Measurements from ENCODE around the gene CDK5. TPM values are rescaled to one million over a fixed set of nuclear protein-coding genes. Genes with fewer than 3 reads are reported as not detected.
A peak's percentile ranks its signal among the peaks of the same experiment; 100 is the strongest.

CDK5 gene
- 12.8 TPM for polyA plus RNA-seq
- long read RNA-seq, donor 1, partial matches to known transcripts, result 0 of 4 reads
- long read RNA-seq, donor 1, other reads (novel, unspliced or antisense), result 0 of 4 reads
- long read RNA-seq, donor 2, transcript CDK5-204 (12 exons, 1,758 nt), result major isoform, 6 of 11 reads
- long read RNA-seq, donor 2, partial matches to known transcripts, result 5 of 11 reads
- long read RNA-seq, donor 2, other reads (novel, unspliced or antisense), result 0 of 11 reads
- long read RNA-seq, donor 3, transcript CDK5-204 (12 exons, 1,758 nt), result major isoform, 12 of 49 reads
- long read RNA-seq, donor 3, partial matches to known transcripts, result 37 of 49 reads
- long read RNA-seq, donor 3, other reads (novel, unspliced or antisense), result 0 of 49 reads
- long read RNA-seq, donor 4, partial matches to known transcripts, result 0 of 2 reads
- long read RNA-seq, donor 4, other reads (novel, unspliced or antisense), result 0 of 2 reads
- long read RNA-seq, donor 5, partial matches to known transcripts, result 0 of 3 reads
- long read RNA-seq, donor 5, other reads (novel, unspliced or antisense), result 0 of 3 reads
- long read RNA-seq, donor 6, transcript CDK5-204 (12 exons, 1,758 nt), result major isoform, 6 of 6 reads
- long read RNA-seq, donor 6, partial matches to known transcripts, result 0 of 6 reads
- long read RNA-seq, donor 6, other reads (novel, unspliced or antisense), result 0 of 6 reads
- long read RNA-seq, donor 7, partial matches to known transcripts, result 0 of 1 reads
- long read RNA-seq, donor 7, other reads (novel, unspliced or antisense), result 0 of 1 reads
- long read RNA-seq, donor 8, transcript CDK5-204 (12 exons, 1,758 nt), result major isoform, 7 of 7 reads
- long read RNA-seq, donor 8, partial matches to known transcripts, result 0 of 7 reads
- long read RNA-seq, donor 8, other reads (novel, unspliced or antisense), result 0 of 7 reads
- long read RNA-seq, donor 9, transcript CDK5-204 (12 exons, 1,758 nt), result major isoform, 13 of 15 reads
- long read RNA-seq, donor 9, partial matches to known transcripts, result 0 of 15 reads
- long read RNA-seq, donor 9, other reads (novel, unspliced or antisense), result 0 of 15 reads
- long read RNA-seq, donor 10, transcript CDK5-204 (12 exons, 1,758 nt), result major isoform, 11 of 11 reads
- long read RNA-seq, donor 10, partial matches to known transcripts, result 0 of 11 reads
- long read RNA-seq, donor 10, other reads (novel, unspliced or antisense), result 0 of 11 reads
- long read RNA-seq, donor 11, transcript CDK5-204 (12 exons, 1,758 nt), result major isoform, 9 of 9 reads
- long read RNA-seq, donor 11, partial matches to known transcripts, result 0 of 9 reads
- long read RNA-seq, donor 11, other reads (novel, unspliced or antisense), result 0 of 9 reads

DNA sequence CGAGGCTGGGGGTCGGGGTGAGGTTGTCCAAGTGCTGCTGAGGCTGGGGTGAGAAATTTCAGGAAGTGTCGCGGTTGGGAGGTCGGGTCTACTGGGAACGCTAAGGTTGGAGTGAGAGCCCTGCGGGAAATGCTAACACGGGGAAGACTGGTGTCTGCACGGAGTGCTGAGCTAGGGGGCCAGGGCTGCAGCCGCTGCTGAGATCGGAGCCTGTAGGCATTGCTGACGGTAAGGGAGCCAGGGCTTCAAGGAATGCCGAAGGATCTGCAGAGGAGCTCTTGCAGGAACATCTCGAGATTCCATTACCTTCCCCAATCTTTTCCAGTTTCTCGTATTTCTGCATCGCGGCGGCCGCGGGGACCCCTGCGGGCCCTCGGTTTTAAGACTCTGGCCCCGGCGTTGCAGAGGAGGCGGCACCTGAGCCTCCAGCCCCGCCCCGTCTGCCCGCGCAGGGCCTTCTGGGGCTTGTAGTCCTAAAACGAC, at the start of gene CDK5:
TSS of gene CDK5 (minus strand) at position 392 of the 483 bp plus-strand sequence. CDS start at position 343, 49 bp downstream.
- H3K9me3 ChIP-seq (ENCODE audit: control insufficient read depth, low read depth, low read length), result no peaks in the 10 kb centered on the region
- no CpG with 5 or more reads among the region's 30 CpGs for WGBS (ENCODE audit: insufficient coverage, low lambda C conversion rate)
- no peak for DNase-seq
- H3K4me1 ChIP-seq (ENCODE audit: control insufficient read depth, insufficient read depth, low read length), result peaks cover 43% of the 10 kb centered on the region
- H3K36me3 ChIP-seq (ENCODE audit: control insufficient read depth, insufficient read depth, low read length), result peaks cover 5% of the 10 kb centered on the region
- H3K27ac ChIP-seq (ENCODE audit: low read length), result peak within 1 kb of the TSS; percentile 96
- peak within 1 kb of the TSS; percentile 89 for H3K4me3 ChIP-seq (ENCODE audit: low read length)
- H3K27me3 ChIP-seq (ENCODE audit: control insufficient read depth, insufficient read depth, low read length), result no peaks in the 10 kb centered on the region

- H3K9me3 ChIP-seq (ENCODE audit: control insufficient read depth, low read depth, low read length), result no peaks in the 10 kb centered on the region
- 81% methylated on average over 5 of the region's 23 CpGs for WGBS (ENCODE audit: insufficient coverage, low lambda C conversion rate)
These were observed 46.9 kb upstream of the CDK5 start for GRCh38 chr7:151104411-151105235.

DNA sequence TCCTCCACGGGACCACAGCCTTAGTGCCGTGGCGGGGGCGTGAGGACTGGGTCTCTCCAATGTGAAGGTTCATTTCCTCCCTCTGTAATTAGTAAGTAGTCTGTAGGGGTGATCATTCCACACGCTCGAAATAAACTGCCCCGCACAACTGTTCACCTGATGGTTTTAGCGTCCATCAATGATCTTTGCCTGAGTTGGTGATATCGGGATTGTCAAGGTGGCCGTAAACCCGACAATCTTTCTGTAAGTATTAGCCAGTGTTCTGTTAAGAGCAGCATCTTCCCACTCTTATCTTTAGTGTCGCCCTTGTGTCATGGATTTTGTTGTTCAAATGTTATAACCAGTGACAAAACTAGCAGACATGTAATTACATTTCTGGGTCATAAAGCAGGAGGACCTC, 46.3 kb upstream of the CDK5 start:
- Histone ChIP-seq H3K27ac (ENCODE audit: low read length) (no peak overlapping the region), H3K9me3 (ENCODE audit: control insufficient read depth, low read depth, low read length) (no peaks in the 10 kb centered on the region)
- WGBS (ENCODE audit: insufficient coverage, low lambda C conversion rate), result no CpG with 5 or more reads among the region's 12 CpGs

More at GRCh38 chr7:151104411-151105235, 46.9 kb upstream of the CDK5 start:
- Histone ChIP-seq H3K4me3 (ENCODE audit: low read length) (no peak overlapping the region), H3K36me3 (ENCODE audit: control insufficient read depth, insufficient read depth, low read length) (peaks cover 14% of the 10 kb centered on the region), H3K4me1 (ENCODE audit: control insufficient read depth, insufficient read depth, low read length) (no peaks in the 10 kb centered on the region), H3K27me3 (ENCODE audit: control insufficient read depth, insufficient read depth, low read length) (no peaks in the 10 kb centered on the region), H3K27ac (ENCODE audit: low read length) (no peak overlapping the region)
- no peak for DNase-seq

GRCh38 chr7:151102991-151103390, 45.3 kb upstream of the CDK5 start:
- H3K4me3 ChIP-seq (ENCODE audit: low read length), result no peak overlapping the region
- no peak for DNase-seq
- H3K27me3 ChIP-seq (ENCODE audit: control insufficient read depth, insufficient read depth, low read length), result no peaks in the 10 kb centered on the region
- WGBS (ENCODE audit: insufficient coverage, low lambda C conversion rate), result 60% methylated on average over 1 of the region's 3 CpGs
- H3K27ac ChIP-seq (ENCODE audit: low read length), result no peak overlapping the region
- H3K9me3 ChIP-seq (ENCODE audit: control insufficient read depth, low read depth, low read length), result no peaks in the 10 kb centered on the region
- peaks cover 14% of the 10 kb centered on the region for H3K36me3 ChIP-seq (ENCODE audit: control insufficient read depth, insufficient read depth, low read length)
- H3K4me1 ChIP-seq (ENCODE audit: control insufficient read depth, insufficient read depth, low read length), result no peaks in the 10 kb centered on the region

More for the DNA sequence above, 46.3 kb upstream of the CDK5 start:
- no peak for DNase-seq
- Histone ChIP-seq H3K36me3 (ENCODE audit: control insufficient read depth, insufficient read depth, low read length) (peaks cover 14% of the 10 kb centered on the region), H3K4me3 (ENCODE audit: low read length) (no peak overlapping the region), H3K27me3 (ENCODE audit: control insufficient read depth, insufficient read depth, low read length) (no peaks in the 10 kb centered on the region), H3K4me1 (ENCODE audit: control insufficient read depth, insufficient read depth, low read length) (no peaks in the 10 kb centered on the region)

- no peak for DNase-seq
- WGBS (ENCODE audit: insufficient coverage, low lambda C conversion rate), result 100% methylated on average over 2 of the region's 24 CpGs
These were observed 44.1 kb upstream of the CDK5 start for GRCh38 chr7:151101621-151102396.

DNA sequence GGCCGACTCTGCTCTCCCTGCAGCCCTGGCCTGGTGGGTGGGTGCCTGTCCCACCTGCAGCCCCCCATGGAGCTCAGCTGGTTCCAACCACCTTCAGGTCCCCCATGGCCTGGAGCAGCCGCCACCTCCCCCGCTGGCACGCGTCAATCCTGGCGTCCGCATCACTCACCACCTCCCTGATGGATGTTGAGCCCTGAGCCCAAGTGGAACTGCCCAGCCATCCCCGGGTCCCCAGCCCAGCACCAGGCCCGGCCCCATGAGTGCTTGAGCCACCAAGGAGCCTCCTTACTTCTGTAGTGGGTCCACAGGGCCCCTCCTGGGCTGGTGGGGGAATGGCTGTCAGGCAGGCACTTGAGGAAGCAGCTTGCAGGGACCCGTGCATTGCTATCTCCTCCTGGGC, 43.2 kb upstream of the CDK5 start:
- WGBS (ENCODE audit: insufficient coverage, low lambda C conversion rate), result no CpG with 5 or more reads among the region's 10 CpGs
- no peak overlapping the region for H3K27ac ChIP-seq (ENCODE audit: low read length)
- H3K4me3 ChIP-seq (ENCODE audit: low read length), result no peak overlapping the region
- H3K9me3 ChIP-seq (ENCODE audit: control insufficient read depth, low read depth, low read length), result no peaks in the 10 kb centered on the region
- H3K4me1 ChIP-seq (ENCODE audit: control insufficient read depth, insufficient read depth, low read length), result no peaks in the 10 kb centered on the region
- no peak for DNase-seq
- no peaks in the 10 kb centered on the region for H3K27me3 ChIP-seq (ENCODE audit: control insufficient read depth, insufficient read depth, low read length)
- peaks cover 12% of the 10 kb centered on the region for H3K36me3 ChIP-seq (ENCODE audit: control insufficient read depth, insufficient read depth, low read length)

More at GRCh38 chr7:151101621-151102396, 44.1 kb upstream of the CDK5 start:
- Histone ChIP-seq H3K9me3 (ENCODE audit: control insufficient read depth, low read depth, low read length) (no peaks in the 10 kb centered on the region), H3K27me3 (ENCODE audit: control insufficient read depth, insufficient read depth, low read length) (no peaks in the 10 kb centered on the region), H3K36me3 (ENCODE audit: control insufficient read depth, insufficient read depth, low read length) (peaks cover 14% of the 10 kb centered on the region), H3K27ac (ENCODE audit: low read length) (no peak overlapping the region), H3K4me3 (ENCODE audit: low read length) (no peak overlapping the region), H3K4me1 (ENCODE audit: control insufficient read depth, insufficient read depth, low read length) (no peaks in the 10 kb centered on the region)

DNA sequence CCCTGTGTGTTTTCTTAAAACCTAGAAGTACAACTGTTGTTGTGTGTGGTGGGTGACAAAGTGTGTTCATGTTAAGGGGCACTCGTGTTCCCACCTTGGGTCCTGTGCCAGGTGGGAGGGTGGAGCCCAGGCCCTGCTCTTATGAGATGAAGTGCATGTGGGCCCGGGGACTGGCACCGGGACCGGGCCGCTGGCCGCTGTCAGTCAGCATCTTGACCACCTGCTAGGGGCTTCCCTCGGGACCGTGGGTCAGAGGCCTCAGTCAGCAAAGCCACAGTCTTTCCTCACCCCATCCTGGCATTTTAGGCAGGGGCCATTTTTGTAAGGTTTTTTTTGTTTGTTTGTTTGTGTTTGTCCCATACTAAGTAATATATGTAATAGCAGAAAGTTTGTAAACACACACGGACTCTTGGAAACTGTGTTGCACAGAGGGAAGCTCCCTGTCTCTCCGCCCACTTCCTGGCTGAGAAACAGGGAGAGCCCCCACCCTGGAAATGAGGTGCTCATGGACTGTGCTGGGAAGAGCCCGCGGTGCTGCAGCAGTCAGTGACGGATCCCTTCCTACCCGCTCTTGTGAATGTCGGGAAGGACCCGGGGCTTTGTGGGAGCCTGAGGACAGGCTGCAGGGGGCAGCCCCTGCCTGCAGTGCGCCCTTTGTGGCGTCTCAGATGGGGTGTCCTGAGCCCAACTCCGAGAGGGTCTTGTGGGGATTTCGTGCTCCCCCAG, 42.0 kb upstream of the CDK5 start:
- Histone ChIP-seq H3K4me3 (ENCODE audit: low read length) (no peak overlapping the region), H3K27ac (ENCODE audit: low read length) (no peak overlapping the region)

DNA sequence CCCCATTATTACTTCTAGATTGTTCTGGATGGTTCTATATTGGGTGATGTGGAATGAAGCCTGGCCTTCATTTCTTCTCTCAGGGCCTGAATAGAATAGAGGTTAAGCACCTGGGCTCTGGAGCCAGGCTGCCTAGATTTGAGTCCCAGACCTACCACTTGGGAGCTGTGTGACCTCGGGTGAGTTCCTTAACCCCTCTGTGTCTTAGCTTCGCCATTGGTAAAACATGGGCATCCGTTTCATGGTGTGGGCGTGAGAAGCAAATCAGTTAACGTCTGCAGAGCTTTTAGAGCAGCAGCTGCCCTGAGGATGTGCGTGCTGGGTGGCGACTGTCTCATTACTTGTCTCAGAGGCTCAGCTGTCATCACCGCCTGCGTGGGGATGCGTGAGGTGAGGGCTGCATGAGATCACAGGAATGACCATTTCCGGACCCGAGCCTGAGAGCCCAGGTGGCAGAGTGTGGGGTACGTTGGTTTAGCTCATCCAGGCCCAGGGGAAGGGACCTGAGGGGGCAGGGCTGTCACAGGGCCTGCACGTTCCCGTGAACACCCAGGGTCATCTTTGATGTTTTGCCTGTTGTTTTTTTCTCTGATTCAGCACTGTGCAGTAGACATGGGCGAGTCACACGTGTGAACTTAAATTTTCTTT, 38.3 kb upstream of the CDK5 start:
- Histone ChIP-seq H3K4me3 (ENCODE audit: low read length) (no peak overlapping the region), H3K27ac (ENCODE audit: low read length) (no peak overlapping the region), H3K4me1 (ENCODE audit: control insufficient read depth, insufficient read depth, low read length) (peaks cover 6% of the 10 kb centered on the region), H3K27me3 (ENCODE audit: control insufficient read depth, insufficient read depth, low read length) (no peaks in the 10 kb centered on the region), H3K36me3 (ENCODE audit: control insufficient read depth, insufficient read depth, low read length) (peaks cover 5% of the 10 kb centered on the region), H3K9me3 (ENCODE audit: control insufficient read depth, low read depth, low read length) (no peaks in the 10 kb centered on the region)
- 80% methylated on average over 1 of the region's 17 CpGs for WGBS (ENCODE audit: insufficient coverage, low lambda C conversion rate)
- DNase-seq, result no peak

More for the DNA sequence above, 42.0 kb upstream of the CDK5 start:
- Histone ChIP-seq H3K4me1 (ENCODE audit: control insufficient read depth, insufficient read depth, low read length) (no peaks in the 10 kb centered on the region), H3K27me3 (ENCODE audit: control insufficient read depth, insufficient read depth, low read length) (no peaks in the 10 kb centered on the region), H3K36me3 (ENCODE audit: control insufficient read depth, insufficient read depth, low read length) (peaks cover 10% of the 10 kb centered on the region), H3K9me3 (ENCODE audit: control insufficient read depth, low read depth, low read length) (no peaks in the 10 kb centered on the region)
- no CpG with 5 or more reads among the region's 20 CpGs for WGBS (ENCODE audit: insufficient coverage, low lambda C conversion rate)
- DNase-seq, result no peak

Measured in large intestine (tissue), 12 donors.